ENCODE measurements around the gene CSMD2. TPM values are rescaled to one million over a fixed set of nuclear protein-coding genes. Genes with fewer than 3 reads are reported as not detected.

The CSMD2 gene
- total and polyA plus RNA-seq, 2 of the 8 experiments (the other 6 are each of a cell fraction or from before 2014, with no cell fraction given) = 7.0 to 14.7 TPM

- WGBS, 2 experiments (ENCODE audit: extremely low coverage in 1 of 2, insufficient coverage in 1 of 2, insufficient read length in 1 of 2, insufficient replicate concordance in 2 of 2, low coverage in 1 of 2, low lambda C conversion rate in 2 of 2, missing lambda C conversion rate in 1 of 2) = 35% methylated on average over 5 of the region's 5 CpGs; no CpG with 5 or more reads in 1 of the 2 experiments
- Histone ChIP-seq H2AFZ (ENCODE audit: low read length) (no peak overlapping the region), H2BK20ac (ENCODE audit: low read length) (no peak overlapping the region), H4K91ac (replicated peaks; ENCODE audit: insufficient read length, low read length) (no peak overlapping the region), H3K23me2 (ENCODE audit: low read depth, low read length) (no peaks in the 10 kb centered on the region; the same call in 1 of the 2 replicates), H3K27ac (ENCODE audit: low read depth, low read length) (no peak overlapping the region), H4K5ac (ENCODE audit: insufficient read length, low read depth, low read length) (no peak overlapping the region), H3K36me3 (ENCODE audit: control insufficient read depth in 2 of 4, insufficient read depth in 4 of 4, low read length in 3 of 4) (no peaks in the 10 kb centered on the region), H3K14ac (ENCODE audit: insufficient read length) (no peak overlapping the region), H3K23ac (ENCODE audit: insufficient read length) (no peak overlapping the region), H3K4me3 (ENCODE audit: extremely low read depth in 1 of 4, insufficient read depth in 2 of 4, low read depth in 3 of 4, low read length in 4 of 4) (no peak overlapping the region), H3K56ac (replicated peaks; ENCODE audit: insufficient read length, low read depth, low read length) (no peak overlapping the region), H2BK12ac (ENCODE audit: low read depth, low read length) (no peak overlapping the region), H2BK120ac (replicated peaks; ENCODE audit: low read depth, low read length) (no peak overlapping the region), H3K79me2 (ENCODE audit: control insufficient read depth in 1 of 2, insufficient read depth in 2 of 2, low read length in 2 of 2) (no peaks in the 10 kb centered on the region; a peak in 1 of 4 replicates), H3K4me2 (ENCODE audit: insufficient read depth in 1 of 2, low read depth in 2 of 2, low read length in 2 of 2) (peak overlapping the region in 1 of 2 experiments; percentile 45; a peak in 1 of 4 replicates), H3K4ac (replicated peaks; ENCODE audit: insufficient read length, low read depth, low read length) (no peak overlapping the region), H2BK5ac (ENCODE audit: low read depth, low read length) (no peak overlapping the region), H4K20me1 (replicated peaks in 1 of 2; ENCODE audit: control insufficient read depth in 1 of 2, insufficient read depth in 2 of 2, low read length in 2 of 2) (no peaks in the 10 kb centered on the region), H3K9ac (replicated peaks in 1 of 4; ENCODE audit: extremely low read depth in 1 of 4, low read depth in 3 of 4, low read length in 3 of 4) (no peak overlapping the region), H4K8ac (ENCODE audit: extremely low read depth, insufficient read depth, low read length) (no peak overlapping the region), H3K79me1 (ENCODE audit: low read depth, low read length) (no peaks in the 10 kb centered on the region; the same call in 1 of the 2 replicates), H3K27me3 (replicated peaks in 1 of 4; ENCODE audit: control insufficient read depth in 3 of 4, extremely low read depth in 1 of 4, insufficient read depth in 3 of 4, low read length in 3 of 4) (no peaks in the 10 kb centered on the region), H3K9me3 (ENCODE audit: insufficient read depth in 2 of 2, low read depth in 1 of 2, low read length in 1 of 2) (no peaks in the 10 kb centered on the region), H3K4me1 (replicated peaks in 1 of 4; ENCODE audit: control insufficient read depth in 3 of 4, insufficient read depth in 4 of 4, low read length in 3 of 4) (peaks cover 0 to 7% (median 4%) of the 10 kb centered on the region in 4 experiments; a peak in 3 of 7 replicates), H3K18ac (ENCODE audit: extremely low read depth, low read length) (no peak overlapping the region), H2BK15ac (ENCODE audit: low read length) (no peak overlapping the region), H2AK5ac (ENCODE audit: low read depth, low read length) (no peak overlapping the region)
- TF ChIP-seq NRF1 (IDR thresholded peaks at IDR 0.05; ENCODE audit: low read depth, low read length) (no peak), CEBPB (IDR thresholded peaks at IDR 0.05; ENCODE audit: low read depth, low read length) (no peak), CHD1 (IDR thresholded peaks at IDR 0.05; ENCODE audit: low read depth, low read length) (no peak), TEAD4 (IDR thresholded peaks at IDR 0.05; ENCODE audit: low read depth, low read length) (0 out of 2 replicates have a peak, but pooled peaks have one; percentile 22), CBX8 (IDR thresholded peaks at IDR 0.05; ENCODE audit: borderline replicate concordance, low read depth, low read length) (no peak), SRF (IDR thresholded peaks at IDR 0.05; ENCODE audit: low read depth, low read length) (no peak), KDM4A (IDR thresholded peaks at IDR 0.05; ENCODE audit: low read depth, low read length, severe bottlenecking) (no peak)
- no peak for FAIRE-seq
- CTCF ChIA-PET (ENCODE audit: partially characterized antibody) = interaction anchor here (0.6 to 2.7 kb wide), 6 partner anchors 9 to 407 kb away, joined by 3 to 9 read pairs (median 4); no protein-coding TSS in a partner anchor
- DNase-seq (ENCODE audit: low read depth in 1 of 2, low spot score in 2 of 2) = peak in 1 of 2 experiments; percentile 51
- POLR2A ChIA-PET (ENCODE audit: partially characterized antibody) = interaction anchor here (1.4 kb wide), 1 partner anchor 13 kb away, joined by 3 read pairs; no protein-coding TSS in a partner anchor
These were observed 278.5 kb downstream of the CSMD2 start for GRCh38 chr1:33886496-33886895.
